Measurements from ENCODE around the gene TIFAB.

The TIFAB gene

GRCh38 chr5:135444360-135444759 lies 7.8 kb downstream of the TIFAB start:
- DNase-seq (ENCODE audit: insufficient read length, low spot score): no peak
- no peak for FAIRE-seq

GRCh38 chr5:135443161-135443960 lies 8.8 kb downstream of the TIFAB start:
- no peak for FAIRE-seq

GRCh38 chr5:135442431-135443160 lies 9.6 kb downstream of the TIFAB start:
- DNase-seq (ENCODE audit: insufficient read length, low spot score) (no peak), FAIRE-seq (no peak)

More at GRCh38 chr5:135443161-135443960, 8.8 kb downstream of the TIFAB start:
- DNase-seq (ENCODE audit: insufficient read length, low spot score): no peak

GRCh38 chr5:135441919-135442318 lies 10.2 kb downstream of the TIFAB start:
- no peak for DNase-seq (ENCODE audit: insufficient read length, low spot score)
- no peak for FAIRE-seq

GRCh38 chr5:135441350-135441831 lies 10.8 kb downstream of the TIFAB start:
- DNase-seq (ENCODE audit: insufficient read length, low spot score) (no peak), FAIRE-seq (no peak)

GRCh38 chr5:135440916-135441315 lies 11.2 kb downstream of the TIFAB start:
- DNase-seq (ENCODE audit: insufficient read length, low spot score) (no peak), FAIRE-seq (no peak)

- DNase-seq (ENCODE audit: insufficient read length, low spot score) (no peak), FAIRE-seq (no peak)
Observed at GRCh38 chr5:135439231-135440205, 12.6 kb downstream of the TIFAB start.

GRCh38 chr5:135438636-135439221 lies 13.4 kb downstream of the TIFAB start:
- DNase-seq (ENCODE audit: insufficient read length, low spot score): no peak
- no peak for FAIRE-seq

- DNase-seq (ENCODE audit: insufficient read length, low spot score): no peak
Observed at GRCh38 chr5:135437796-135438560, 14.2 kb downstream of the TIFAB start.

GRCh38 chr5:135437422-135437795 lies 14.7 kb downstream of the TIFAB start:
- DNase-seq (ENCODE audit: insufficient read length, low spot score) (no peak), FAIRE-seq (no peak)

More at GRCh38 chr5:135437796-135438560, 14.2 kb downstream of the TIFAB start:
- FAIRE-seq: no peak

- no peak for DNase-seq (ENCODE audit: insufficient read length, low spot score)
- FAIRE-seq: no peak
Observed at GRCh38 chr5:135436951-135437418, 15.2 kb downstream of the TIFAB start.

GRCh38 chr5:135435467-135436330 lies 16.5 kb downstream of the TIFAB start:
- no peak for FAIRE-seq

GRCh38 chr5:135434591-135435466 lies 17.3 kb downstream of the TIFAB start:
- no peak for DNase-seq (ENCODE audit: insufficient read length, low spot score)
- no peak for FAIRE-seq

More at GRCh38 chr5:135435467-135436330, 16.5 kb downstream of the TIFAB start:
- no peak for DNase-seq (ENCODE audit: insufficient read length, low spot score)

GRCh38 chr5:135433681-135434426 lies 18.3 kb downstream of the TIFAB start:
- FAIRE-seq (no peak), DNase-seq (ENCODE audit: insufficient read length, low spot score) (no peak)

GRCh38 chr5:135432113-135432512 lies 20.0 kb downstream of the TIFAB start:
- FAIRE-seq: no peak
- no peak for DNase-seq (ENCODE audit: insufficient read length, low spot score)

GRCh38 chr5:135430135-135430437 lies 22.1 kb downstream of the TIFAB start:
- no peak for DNase-seq (ENCODE audit: insufficient read length, low spot score)
- FAIRE-seq: no peak
